ENCODE measurements around the gene PNMA8B.

DNA sequence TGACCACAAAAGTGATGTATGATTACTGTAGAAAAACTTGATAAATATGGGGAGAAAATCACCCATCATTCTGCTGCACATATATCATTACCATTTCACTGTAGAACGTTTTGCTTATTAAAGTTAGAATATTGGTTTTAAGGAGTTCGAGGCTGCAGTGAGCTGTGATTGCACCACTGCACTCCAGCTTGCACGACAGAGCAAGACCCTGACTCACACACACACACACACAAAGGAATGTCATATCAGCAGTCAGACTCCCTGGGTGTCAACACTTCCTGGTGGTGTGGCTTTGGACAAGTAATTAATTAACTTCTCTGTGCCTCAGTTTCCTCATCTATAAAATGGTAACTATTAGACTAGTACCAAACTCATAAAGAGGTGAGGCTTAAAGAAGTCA, 13.0 kb downstream of the PNMA8B start:
- no peak for TF ChIP-seq EP300 (IDR thresholded peaks at IDR 0.05; ENCODE audit: borderline replicate concordance)
- no peak for TF ChIP-seq CREB1 (IDR thresholded peaks at IDR 0.05; ENCODE audit: low read depth)
- TF ChIP-seq, protein P1, sequence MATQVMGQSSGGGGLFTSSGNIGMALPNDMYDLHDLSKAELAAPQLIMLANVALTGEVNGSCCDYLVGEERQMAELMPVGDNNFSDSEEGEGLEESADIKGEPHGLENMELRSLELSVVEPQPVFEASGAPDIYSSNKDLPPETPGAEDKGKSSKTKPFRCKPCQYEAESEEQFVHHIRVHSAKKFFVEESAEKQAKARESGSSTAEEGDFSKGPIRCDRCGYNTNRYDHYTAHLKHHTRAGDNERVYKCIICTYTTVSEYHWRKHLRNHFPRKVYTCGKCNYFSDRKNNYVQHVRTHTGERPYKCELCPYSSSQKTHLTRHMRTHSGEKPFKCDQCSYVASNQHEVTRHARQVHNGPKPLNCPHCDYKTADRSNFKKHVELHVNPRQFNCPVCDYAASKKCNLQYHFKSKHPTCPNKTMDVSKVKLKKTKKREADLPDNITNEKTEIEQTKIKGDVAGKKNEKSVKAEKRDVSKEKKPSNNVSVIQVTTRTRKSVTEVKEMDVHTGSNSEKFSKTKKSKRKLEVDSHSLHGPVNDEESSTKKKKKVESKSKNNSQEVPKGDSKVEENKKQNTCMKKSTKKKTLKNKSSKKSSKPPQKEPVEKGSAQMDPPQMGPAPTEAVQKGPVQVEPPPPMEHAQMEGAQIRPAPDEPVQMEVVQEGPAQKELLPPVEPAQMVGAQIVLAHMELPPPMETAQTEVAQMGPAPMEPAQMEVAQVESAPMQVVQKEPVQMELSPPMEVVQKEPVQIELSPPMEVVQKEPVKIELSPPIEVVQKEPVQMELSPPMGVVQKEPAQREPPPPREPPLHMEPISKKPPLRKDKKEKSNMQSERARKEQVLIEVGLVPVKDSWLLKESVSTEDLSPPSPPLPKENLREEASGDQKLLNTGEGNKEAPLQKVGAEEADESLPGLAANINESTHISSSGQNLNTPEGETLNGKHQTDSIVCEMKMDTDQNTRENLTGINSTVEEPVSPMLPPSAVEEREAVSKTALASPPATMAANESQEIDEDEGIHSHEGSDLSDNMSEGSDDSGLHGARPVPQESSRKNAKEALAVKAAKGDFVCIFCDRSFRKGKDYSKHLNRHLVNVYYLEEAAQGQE (IDR thresholded peaks at IDR 0.05; ENCODE audit: low read depth): no peak
- no peak for TF ChIP-seq CEBPB (IDR thresholded peaks at IDR 0.05)

Data from Ishikawa (cell line).